K562 (cell line): ENCODE measurements around the gene SLC26A5. TPM values are rescaled to one million over a fixed set of nuclear protein-coding genes. Genes with fewer than 3 reads are reported as not detected.

ENCODE experiments used
- ATAC-seq: fragments of 200-7000 bp; cut with Tn5 transposase; 3 replicates; pipeline ENCODE4 v1.9.1; 2020; ENCODE audit warnings: moderate library complexity
- BruUV-seq: library from RNA; stranded (reverse); fragments of 400-500 nt; replicated peaks from 2 replicates; lab custom pipeline; 2021; lab: Mats Ljungman, UMichigan
- CTCF ChIA-PET: fragments of 300-600 bp; formaldehyde crosslinking; extraction: SDS; loops from one replicate; lab custom pipeline; 2021; ENCODE audit warnings: low intra/inter-chr PET ratio; lab: Yijun Ruan, JAX
- POLR2A ChIA-PET: fragments of 300-600, 350-650 bp; sonication (Branson Sonifier 250); formaldehyde crosslinking; extraction: SDS; loops from one replicate; lab custom pipeline; 2021; ENCODE audit warnings: antibody characterized with exemption, inconsistent platforms; lab: Yijun Ruan, JAX
- DNase-seq, 4 experiments: peaks; one replicate each; pipeline versions ENCODE4 v3.0.0 to v3.0.0-alpha.2; 2011 to 2018; ENCODE audit warnings: low spot score in 3 of 4, mixed read lengths in 3 of 4; ENCODE audit errors: extremely low read depth in 1 of 4
- FAIRE-seq: peaks from 2 replicates; lab custom pipeline; 2011; peaks lifted over from hg19 to GRCh38; lab: Jason Lieb, UNC
- H2AFZ ChIP-seq: 2 replicates; pipeline ENCODE4 v1.6.0; 2011; ENCODE audit warnings: low read depth, low read length, control low read depth, inconsistent platforms
- H3K27ac ChIP-seq: fragments of 200-600 bp; 3 replicates; pipeline ENCODE4 v1.8.0; 2011; ENCODE audit warnings: low read depth, mild to moderate bottlenecking, control low read depth, inconsistent platforms, low read length, moderate library complexity, mixed read lengths; ENCODE audit errors: extremely low read depth
- H3K27me3 ChIP-seq, 2 experiments: fragments of 300-600 bp in 1 of 2; 2 replicates in 1 of 2; 3 replicates in 1 of 2; pipeline versions ENCODE4 v1.6.0 to v1.8.0; 2011; ENCODE audit warnings: inconsistent platforms in 2 of 2, low read length in 2 of 2, mild to moderate bottlenecking in 1 of 2, mixed read lengths in 1 of 2, moderate library complexity in 1 of 2; ENCODE audit not compliant: control insufficient read depth in 2 of 2, insufficient read depth in 2 of 2
- H3K36me3 ChIP-seq: fragments of 300-600 bp; 3 replicates; pipeline ENCODE4 v1.8.0; 2011; ENCODE audit warnings: mild to moderate bottlenecking, low read length, inconsistent platforms; ENCODE audit not compliant: control insufficient read depth, insufficient read depth
- H3K4me1 ChIP-seq, 2 experiments: fragments of 200-600 bp in 1 of 2; replicated peaks in 1 of 2; 2 replicates in 1 of 2; 3 replicates in 1 of 2; pipeline versions ENCODE4 v1.5.1 to v1.8.0; 2011; ENCODE audit warnings: inconsistent platforms in 2 of 2, low read length in 2 of 2, mild to moderate bottlenecking in 1 of 2, mixed read lengths in 1 of 2, moderate library complexity in 1 of 2; ENCODE audit not compliant: control insufficient read depth in 2 of 2, insufficient read depth in 2 of 2
- H3K4me2 ChIP-seq: 2 replicates; pipeline ENCODE4 v1.6.1; 2011; ENCODE audit warnings: low read length, control low read depth, inconsistent platforms, mixed read lengths; ENCODE audit not compliant: insufficient read depth
- H3K4me3 ChIP-seq: fragments of 200-600 bp; sonication (generic), shearing (Covaris generic); 2 replicates; pipeline ENCODE4 v1.5.1; 2016; ENCODE audit warnings: control low read depth, inconsistent platforms
- H3K79me2 ChIP-seq: fragments of 200-600 bp; 3 replicates; pipeline ENCODE4 v1.8.0; 2011; ENCODE audit warnings: low read length, inconsistent platforms; ENCODE audit not compliant: control insufficient read depth, insufficient read depth
- H3K9ac ChIP-seq, 2 experiments: 2 replicates each; pipeline versions ENCODE4 v1.6.0 to v1.6.1; 2011; ENCODE audit warnings: low read depth in 2 of 2, low read length in 2 of 2, control low read depth in 1 of 2, inconsistent platforms in 1 of 2, mild to moderate bottlenecking in 1 of 2, mixed read lengths in 1 of 2; ENCODE audit not compliant: insufficient read depth in 1 of 2
- H3K9me1 ChIP-seq: one replicate; pipeline ENCODE4 v1.6.0; 2011; ENCODE audit warnings: inconsistent platforms, mild to moderate bottlenecking, low read length, moderate library complexity; ENCODE audit not compliant: control insufficient read depth, insufficient read depth
- H3K9me3 ChIP-seq: replicated peaks from 2 replicates; pipeline ENCODE4 v1.5.1; 2011; ENCODE audit warnings: low read depth, low read length, inconsistent platforms; ENCODE audit not compliant: control insufficient read depth, insufficient read depth
- H4K20me1 ChIP-seq: replicated peaks from 2 replicates; pipeline ENCODE4 v1.6.1; 2011; ENCODE audit warnings: low read length, inconsistent platforms, mixed read lengths; ENCODE audit not compliant: control insufficient read depth, insufficient read depth
- BDP1 ChIP-seq: IDR thresholded peaks from 3 replicates; pipeline ENCODE4 v1.6.1; 2011; ENCODE audit not compliant: insufficient read length, insufficient read depth
- DACH1 ChIP-seq: fragments of 450-650 bp; IDR thresholded peaks from 2 replicates; pipeline ENCODE4 v1.6.1; 2018; ENCODE audit not compliant: partially characterized antibody
- HIVEP1 ChIP-seq: fragments of 250-450 bp; sonication (Bioruptor Pico); IDR thresholded peaks from 2 replicates; pipeline ENCODE4 v1.4.0; 2020; ENCODE audit warnings: mild to moderate bottlenecking
- KDM2B ChIP-seq: fragments of 250-450 bp; sonication (Bioruptor Pico); IDR thresholded peaks from 2 replicates; pipeline ENCODE4 v1.8.0; 2021; ENCODE audit warnings: mild to moderate bottlenecking, moderate library complexity
- KLF1 ChIP-seq: fragments of 450-650 bp; IDR thresholded peaks from 2 replicates; pipeline ENCODE4 v1.6.1; 2016; ENCODE audit warnings: missing genetic modification characterization, missing compliant biosample characterization
- MTA1 ChIP-seq: fragments of 450-650 bp; IDR thresholded peaks from 2 replicates; pipeline ENCODE4 v1.6.1; 2017; ENCODE audit warnings: borderline replicate concordance
- NFRKB ChIP-seq: fragments of 450-650 bp; IDR thresholded peaks from 2 replicates; pipeline ENCODE4 v1.6.1; 2016; ENCODE audit warnings: low read depth
- POLR3G ChIP-seq: IDR thresholded peaks from 2 replicates; pipeline ENCODE4 v1.6.1; 2011; ENCODE audit not compliant: insufficient read length, insufficient replicate concordance; ENCODE audit errors: extremely low read depth
- RFX7 ChIP-seq: fragments of 250-450 bp; sonication (Bioruptor Pico); IDR thresholded peaks from 2 replicates; pipeline ENCODE4 v1.5.1; 2021; ENCODE audit warnings: mild to moderate bottlenecking
- XRCC5 ChIP-seq: fragments of 200-400 bp; formaldehyde crosslinking; IDR thresholded peaks from 2 replicates; pipeline ENCODE4 v1.6.1; 2017; ENCODE audit warnings: low read depth, mild to moderate bottlenecking, low read length
- ZNF3 ChIP-seq: fragments of 250-450 bp; sonication (Bioruptor Pico); IDR thresholded peaks from 2 replicates; pipeline ENCODE4 v1.5.0; 2021; ENCODE audit warnings: mild to moderate bottlenecking, moderate library complexity
- ZNF324 ChIP-seq: fragments of 250-450 bp; sonication (Bioruptor Pico); IDR thresholded peaks from 2 replicates; pipeline ENCODE4 v1.4.0; 2020; ENCODE audit warnings: mild to moderate bottlenecking
- ZNF76 ChIP-seq: fragments of 250-450 bp; sonication (Bioruptor Pico); IDR thresholded peaks from 2 replicates; pipeline ENCODE4 v1.4.0; 2020; ENCODE audit warnings: mild to moderate bottlenecking, moderate library complexity, borderline replicate concordance
- WGBS: fragments of 100-300 bp; shearing (Covaris generic); methylation state at CpG from one replicate; pipeline ENCODE4 v1.1.6; 2016; ENCODE audit warnings: low coverage, mixed read lengths; ENCODE audit not compliant: insufficient coverage; ENCODE audit errors: missing lambda C conversion rate; 5-methylcytosine and 5-hydroxymethylcytosine counted together
- in situ Hi-C: fragments of 300-500 bp; cut with MboI; formaldehyde crosslinking; loops from 4 replicates; pipeline ENCODE4 v1.15.0; 2018; ENCODE audit warnings: inconsistent platforms, mixed read lengths
- intact Hi-C: fragments of 100-400 bp; cut with micrococcal nuclease; formaldehyde crosslinking; loops from 2 replicates; pipeline ENCODE4 v1.14.2; 2022
- polyA plus RNA-seq, 8 experiments: library from polyadenylated mRNA; depleted of rRNA in 4 of 8; stranded (reverse) in 5 of 8; unstranded in 3 of 8; fragments of >200 nt; fragmentation: Nextera tagmentation in 2 of 8; fragmentation: Illumina TruSeq in 1 of 8; extraction: Ambion mirVana in 2 of 8; extraction: Trizol in 1 of 8; gene quantifications; 2 replicates each; pipeline versions ENCODE4 v1.2.1 to v1.2.3, GENCODE V29; 2011 to 2014; ENCODE audit warnings: inconsistent platforms in 1 of 8, missing spikeins in 1 of 8
- total RNA-seq, 7 experiments: library from RNA; depleted of rRNA in 6 of 7; stranded (reverse); fragments of >200 nt in 6 of 7; fragmentation: Illumina TruSeq in 2 of 7; extraction: Trizol in 2 of 7; gene quantifications; 2 replicates each; pipeline versions ENCODE4 v1.2.1 to v1.2.3, GENCODE V29; 2011 to 2021; ENCODE audit warnings: low replicate concordance in 1 of 7
- TF ChIP-seq, protein P1 (sequence below): fragments of 250-450 bp; sonication (Bioruptor Pico); IDR thresholded peaks from 2 replicates; pipeline ENCODE4 v1.8.0; 2022; ENCODE audit warnings: inconsistent platforms, mild to moderate bottlenecking, moderate library complexity, borderline replicate concordance
- TF ChIP-seq, protein P2 (sequence below): IDR thresholded peaks from 2 replicates; pipeline ENCODE4 v1.6.1; 2012; ENCODE audit warnings: low read depth, low read length, improper control_type of control experiment, borderline replicate concordance
- TF ChIP-seq, protein P3 (sequence below), 3 experiments: fragments of 200-800 bp in 1 of 3; sonication (Bioruptor generic) in 1 of 3; sonication (generic) in 1 of 3; formaldehyde crosslinking in 1 of 3; IDR thresholded peaks; 2 replicates each; pipeline versions ENCODE4 v1.6.1 to v1.8.0; 2016 to 2022; ENCODE audit warnings: mild to moderate bottlenecking in 2 of 3, missing compliant biosample characterization in 2 of 3, missing genetic modification characterization in 2 of 3, missing genetic modification reagents in 1 of 3

SLC26A5 gene
- total and polyA plus RNA-seq, 9 of the 15 experiments (the other 6 are each of a cell fraction or from before 2014, with no cell fraction given) = not detected

DNA sequence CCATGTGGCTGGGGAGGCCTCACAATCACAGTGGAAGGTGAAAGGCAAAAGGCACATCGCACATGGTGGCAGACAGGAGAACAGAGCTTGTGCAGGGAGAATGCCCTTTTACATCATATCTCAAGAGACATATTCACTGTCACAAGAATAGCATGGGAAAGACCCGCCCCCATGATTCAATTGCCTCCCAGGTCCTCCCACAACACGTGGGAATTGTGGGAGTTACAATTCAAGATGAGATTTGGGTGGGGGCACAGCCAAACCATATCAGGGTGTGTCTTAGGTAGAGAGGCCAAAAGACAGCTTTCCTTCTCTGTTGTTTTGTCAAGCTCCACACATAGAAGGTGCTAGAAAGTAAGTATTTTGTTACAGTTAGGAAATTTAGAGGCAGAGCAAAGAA is 20.8 kb upstream of the SLC26A5 start (continued):
- TF ChIP-seq, protein P1, sequence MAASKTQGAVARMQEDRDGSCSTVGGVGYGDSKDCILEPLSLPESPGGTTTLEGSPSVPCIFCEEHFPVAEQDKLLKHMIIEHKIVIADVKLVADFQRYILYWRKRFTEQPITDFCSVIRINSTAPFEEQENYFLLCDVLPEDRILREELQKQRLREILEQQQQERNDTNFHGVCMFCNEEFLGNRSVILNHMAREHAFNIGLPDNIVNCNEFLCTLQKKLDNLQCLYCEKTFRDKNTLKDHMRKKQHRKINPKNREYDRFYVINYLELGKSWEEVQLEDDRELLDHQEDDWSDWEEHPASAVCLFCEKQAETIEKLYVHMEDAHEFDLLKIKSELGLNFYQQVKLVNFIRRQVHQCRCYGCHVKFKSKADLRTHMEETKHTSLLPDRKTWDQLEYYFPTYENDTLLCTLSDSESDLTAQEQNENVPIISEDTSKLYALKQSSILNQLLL (CRISPR knock-in tag) = no peak
- TF ChIP-seq DACH1 = no peak
- TF ChIP-seq BDP1 = no peak
- 0 out of 2 replicates have a peak, but pooled peaks have one; percentile 50 for TF ChIP-seq KLF1
- no peak for TF ChIP-seq MTA1
- TF ChIP-seq, protein P2, sequence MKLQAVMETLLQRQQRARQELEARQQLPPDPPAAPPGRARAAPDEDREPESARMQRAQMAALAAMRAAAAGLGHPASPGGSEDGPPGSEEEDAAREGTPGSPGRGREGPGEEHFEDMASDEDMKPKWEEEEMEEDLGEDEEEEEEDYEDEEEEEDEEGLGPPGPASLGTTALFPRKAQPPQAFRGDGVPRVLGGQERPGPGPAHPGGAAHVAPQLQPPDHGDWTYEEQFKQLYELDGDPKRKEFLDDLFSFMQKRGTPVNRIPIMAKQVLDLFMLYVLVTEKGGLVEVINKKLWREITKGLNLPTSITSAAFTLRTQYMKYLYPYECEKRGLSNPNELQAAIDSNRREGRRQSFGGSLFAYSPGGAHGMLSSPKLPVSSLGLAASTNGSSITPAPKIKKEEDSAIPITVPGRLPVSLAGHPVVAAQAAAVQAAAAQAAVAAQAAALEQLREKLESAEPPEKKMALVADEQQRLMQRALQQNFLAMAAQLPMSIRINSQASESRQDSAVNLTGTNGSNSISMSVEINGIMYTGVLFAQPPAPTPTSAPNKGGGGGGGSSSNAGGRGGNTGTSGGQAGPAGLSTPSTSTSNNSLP = no peak
- no peak for TF ChIP-seq POLR3G

DNA sequence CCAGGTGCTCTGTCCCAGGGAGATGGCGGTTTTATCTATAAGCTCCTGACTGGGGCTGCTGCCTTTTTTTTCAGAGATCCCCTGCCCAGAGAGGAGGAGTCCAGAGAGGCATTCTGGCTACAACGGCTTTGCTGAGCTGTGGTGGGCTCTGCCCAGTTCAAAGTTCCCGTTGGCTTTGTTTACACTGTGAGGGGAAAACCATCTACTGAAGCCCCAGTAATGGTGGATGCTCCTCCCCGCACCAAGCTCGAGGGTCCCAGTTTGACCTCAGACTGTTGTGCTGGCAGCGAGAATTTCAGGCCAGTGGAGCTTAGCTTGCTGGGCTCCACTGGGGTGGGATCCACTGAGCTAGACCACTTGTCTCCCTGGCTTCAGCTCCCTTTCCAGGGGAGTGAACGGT is 16.4 kb upstream of the SLC26A5 start:
- Histone ChIP-seq H3K27me3 (peaks cover 10 to 22% of the 10 kb centered on the region in 2 experiments; a peak in 4 of 5 replicates), H3K4me3 (no peak overlapping the region), H3K9ac (no peak overlapping the region), H4K20me1 (no peaks in the 10 kb centered on the region), H3K27ac (no peak overlapping the region), H3K9me3 (no peaks in the 10 kb centered on the region), H3K79me2 (no peaks in the 10 kb centered on the region), H2AFZ (peak overlapping the region; percentile 9; the same call in 1 of the 2 replicates), H3K4me1 (no peaks in the 10 kb centered on the region; a peak in 1 of 5 replicates), H3K4me2 (no peak overlapping the region), H3K9me1 (no peaks in the 10 kb centered on the region), H3K36me3 (no peaks in the 10 kb centered on the region)
- FAIRE-seq = no peak
- CTCF ChIA-PET = no interaction called here
- POLR2A ChIA-PET = interaction anchor here (1.0 kb wide), 1 partner anchor 27 kb away, joined by 3 read pairs; no protein-coding TSS in a partner anchor
- BruUV-seq = no TSS peak
- WGBS = under 1% methylated on average over 7 of the region's 7 CpGs
- intact Hi-C loops (no loop called here), in situ Hi-C loops (no loop called here)
- DNase-seq = no peak
- no peak for ATAC-seq
- TF ChIP-seq KDM2B (CRISPR knock-in tag) (no peak), ZNF76 (no peak), NFRKB (no peak), ZNF3 (CRISPR knock-in tag) (no peak), ZNF324 (CRISPR knock-in tag) (no peak), HIVEP1 (CRISPR knock-in tag) (no peak), RFX7 (CRISPR knock-in tag) (no peak), XRCC5 (no peak)
- TF ChIP-seq, protein P3, sequence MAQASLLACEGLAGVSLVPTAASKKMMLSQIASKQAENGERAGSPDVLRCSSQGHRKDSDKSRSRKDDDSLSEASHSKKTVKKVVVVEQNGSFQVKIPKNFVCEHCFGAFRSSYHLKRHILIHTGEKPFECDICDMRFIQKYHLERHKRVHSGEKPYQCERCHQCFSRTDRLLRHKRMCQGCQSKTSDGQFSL (CRISPR knock-in tag; IDR thresholded peaks at IDR 0.05) = no peak
- TF ChIP-seq, protein P3 (tag; IDR thresholded peaks at IDR 0.05) = no peak
